Measurements from ENCODE around the gene CDKN2B-AS1.

GRCh38 chr9:21969951-21970799 lies 24.4 kb upstream of the CDKN2B-AS1 start:
- TF ChIP-seq CTCF (IDR thresholded peaks at IDR 0.05; ENCODE audit: insufficient read depth, low read length, poor library complexity, severe bottlenecking) (no peak), EZH2phosphoT487 (conservative IDR thresholded peaks at IDR 0.05; ENCODE audit: low read length) (no peak)

All from SU-DHL-6 (cell line).